ENCODE measurements around the gene NTHL1. TPM values are rescaled to one million over a fixed set of nuclear protein-coding genes. Genes with fewer than 3 reads are reported as not detected.

NTHL1 gene
- total RNA-seq (2014; rRNA removed; shearing (Covaris generic); ENCODE audit: low replicate concordance): 129 and 148 TPM in 2 replicates

DNA sequence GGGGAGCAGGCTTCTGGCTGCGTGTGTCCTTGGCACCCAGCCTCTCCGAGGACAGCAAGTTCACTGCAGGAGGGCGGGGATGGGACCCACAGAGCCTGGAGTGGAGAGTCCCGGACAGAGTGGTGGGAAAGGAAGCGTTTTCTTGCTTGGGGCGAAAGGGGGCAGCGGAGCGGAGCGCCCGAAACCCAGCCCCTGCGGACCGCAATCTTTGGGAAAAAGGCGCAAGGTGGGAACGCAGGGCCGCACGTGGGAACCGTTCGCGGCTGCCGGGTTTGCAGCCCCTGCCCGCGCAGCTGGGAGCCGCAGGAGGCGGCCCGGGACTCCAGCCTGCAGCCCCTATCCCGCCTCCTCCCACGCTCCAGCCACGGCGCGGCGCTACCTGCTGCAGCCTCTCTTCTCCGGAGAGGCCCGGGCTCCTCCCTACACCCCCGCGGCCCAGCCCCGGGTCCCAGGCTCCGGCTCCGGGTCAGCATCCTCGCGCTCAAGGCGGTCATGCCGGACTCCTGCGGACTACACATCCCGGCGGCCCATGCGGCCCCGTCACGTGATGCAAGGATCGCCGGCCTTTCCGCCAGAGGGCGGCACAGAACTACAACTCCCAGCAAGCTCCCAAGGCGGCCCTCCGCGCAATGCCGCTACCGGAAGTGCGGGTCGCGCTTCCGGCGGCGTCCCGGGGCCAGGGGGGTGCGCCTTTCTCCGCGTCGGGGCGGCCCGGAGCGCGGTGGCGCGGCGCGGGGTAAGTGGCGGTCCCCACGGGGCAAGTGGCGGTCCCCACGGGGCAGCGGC, at the start of gene NTHL1, which contains the start of gene TSC2:
NTHL1 (minus strand) TSS at position 505 of the 786 bp plus-strand sequence; CDS start at position 494, 11 bp downstream.
TSC2 (plus strand) TSS at position 656 of the 786 bp plus-strand sequence. CDS start 631 bp downstream, outside the sequence.
- in situ Hi-C loops (cut with HindIII; ENCODE audit: low pct_unique_long_range_greater_than_20kb, low sequenced_read_pairs): loop anchor here (25.0 kb wide), 1 partner anchor 465 kb away; the partner anchor contains the start of genes AMDHD2 and ATP6V0C
- DNase-seq (ENCODE audit: low read depth): peak; percentile 97

DNA sequence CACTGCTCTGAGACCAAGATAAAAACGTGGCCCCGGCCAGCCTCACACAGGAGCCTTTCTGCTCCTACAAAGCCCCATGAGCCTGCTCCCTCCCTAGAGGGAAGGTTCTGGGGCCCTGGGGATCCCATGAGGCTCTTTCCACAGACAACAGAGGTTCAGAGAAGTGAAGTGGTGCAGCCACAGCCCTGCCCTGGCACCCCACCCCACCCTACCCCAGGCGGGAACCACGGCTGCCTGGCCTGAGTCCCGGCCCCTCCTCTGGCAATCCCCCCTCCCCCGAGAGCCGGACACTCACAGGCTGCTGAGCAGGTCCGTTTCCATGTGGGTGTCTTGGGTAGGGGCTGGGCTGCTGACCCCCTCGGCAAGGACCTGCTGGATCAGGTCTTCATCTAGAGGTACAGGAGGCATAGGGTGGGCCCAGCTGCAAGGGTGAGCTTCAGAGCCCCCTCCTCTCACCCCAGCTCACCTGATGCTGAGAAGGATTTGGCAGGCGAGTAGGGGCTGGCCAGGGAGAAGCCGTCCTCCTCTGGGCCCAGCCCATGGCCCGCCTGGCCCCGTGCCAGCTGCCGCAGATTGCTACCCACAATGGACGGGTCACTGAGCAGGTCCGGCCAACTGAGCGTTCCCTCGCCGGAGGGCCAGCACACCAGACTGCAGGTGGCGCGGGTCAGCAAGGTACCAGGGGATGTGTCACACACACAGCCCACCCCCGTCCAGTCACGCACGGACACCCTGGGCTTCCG, 49.4 kb upstream of the NTHL1 start:
- in situ Hi-C loops (cut with HindIII; ENCODE audit: low pct_unique_long_range_greater_than_20kb, low sequenced_read_pairs): no loop called here
- peak; percentile 98 for DNase-seq (ENCODE audit: low read depth)

DNA sequence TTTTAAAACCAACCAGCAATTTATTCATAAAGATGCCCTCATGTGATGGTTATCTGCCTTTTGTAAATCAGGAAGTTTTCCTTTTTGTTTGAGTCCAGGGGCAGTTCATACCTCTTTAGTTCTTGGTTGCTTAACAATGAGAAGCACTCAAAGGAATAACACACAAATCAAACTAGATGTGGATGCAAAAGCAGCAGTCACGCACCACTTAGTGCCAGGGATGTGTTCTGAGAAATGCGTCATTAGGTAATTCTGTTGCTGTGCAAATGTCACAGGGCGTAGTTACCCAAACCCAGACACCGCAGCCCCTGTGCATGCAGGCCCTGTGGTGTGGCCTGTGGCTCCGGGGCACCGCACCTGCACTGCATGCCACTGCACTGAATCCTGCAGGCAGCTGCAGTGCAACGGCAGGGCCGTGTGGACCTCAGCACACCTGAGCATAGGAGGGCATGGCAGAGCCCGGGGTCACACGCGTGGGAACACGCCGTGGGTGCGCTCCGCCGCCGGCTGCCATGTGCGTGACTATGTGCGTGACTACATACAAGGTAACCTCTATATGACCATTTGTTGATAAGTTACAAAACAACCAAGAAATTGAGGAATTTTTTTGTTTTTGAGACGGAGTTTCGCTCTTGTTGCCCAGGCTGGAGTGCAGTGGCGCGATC, 48.4 kb upstream of the NTHL1 start:
- in situ Hi-C loops (cut with HindIII; ENCODE audit: low pct_unique_long_range_greater_than_20kb, low sequenced_read_pairs): no loop called here
- DNase-seq (ENCODE audit: low read depth): peak; percentile 98

DNA sequence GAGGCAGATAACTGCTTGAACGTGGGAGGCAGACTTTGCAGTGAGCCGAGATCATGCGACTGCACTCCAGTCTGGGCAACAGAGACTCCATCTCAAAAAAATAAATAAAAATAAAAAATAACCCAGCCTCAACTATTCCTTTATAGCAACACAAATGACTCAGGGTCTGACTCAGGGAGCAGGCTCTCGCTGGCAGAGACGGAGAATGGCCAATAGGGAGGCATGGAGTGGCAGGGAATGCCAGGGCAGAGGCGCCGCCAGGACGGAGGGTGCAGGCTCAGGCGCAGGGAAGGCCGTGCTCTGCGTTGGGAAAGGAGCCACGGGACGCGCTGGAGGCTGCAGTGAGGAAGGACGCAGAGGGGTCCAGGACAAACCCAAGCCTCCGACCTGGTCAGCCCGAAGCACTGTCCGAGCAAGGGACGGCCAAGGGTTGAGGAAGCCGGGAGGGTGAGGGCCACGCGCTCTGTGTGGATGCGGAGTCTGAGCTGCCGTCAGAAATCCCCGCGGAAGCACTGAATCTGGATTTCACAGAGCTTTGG, 47.8 kb upstream of the NTHL1 start:
- in situ Hi-C loops (cut with HindIII; ENCODE audit: low pct_unique_long_range_greater_than_20kb, low sequenced_read_pairs): no loop called here
- peak; percentile 86 for DNase-seq (ENCODE audit: low read depth)

DNA sequence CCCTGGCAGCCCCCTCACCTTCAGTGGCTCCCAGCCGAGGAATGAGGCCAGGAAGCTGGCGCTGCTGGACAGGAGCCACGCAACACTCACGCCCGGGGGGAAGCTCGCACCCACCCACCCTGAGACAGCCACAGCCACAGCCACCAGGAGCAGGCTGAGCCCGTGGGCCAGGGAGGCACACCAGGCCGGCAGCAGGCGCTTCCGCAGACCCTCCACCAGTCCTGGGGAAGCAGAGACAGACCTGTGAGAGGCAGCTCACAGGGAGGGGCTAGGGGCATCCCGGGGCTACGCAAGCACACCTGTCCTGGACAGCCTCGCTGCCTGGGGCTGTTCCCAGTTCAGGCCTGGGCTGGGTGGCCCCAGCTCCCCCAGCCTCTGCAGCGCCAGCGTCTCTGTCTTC, 46.2 kb upstream of the NTHL1 start:
- DNase-seq (ENCODE audit: low read depth): no peak

DNA sequence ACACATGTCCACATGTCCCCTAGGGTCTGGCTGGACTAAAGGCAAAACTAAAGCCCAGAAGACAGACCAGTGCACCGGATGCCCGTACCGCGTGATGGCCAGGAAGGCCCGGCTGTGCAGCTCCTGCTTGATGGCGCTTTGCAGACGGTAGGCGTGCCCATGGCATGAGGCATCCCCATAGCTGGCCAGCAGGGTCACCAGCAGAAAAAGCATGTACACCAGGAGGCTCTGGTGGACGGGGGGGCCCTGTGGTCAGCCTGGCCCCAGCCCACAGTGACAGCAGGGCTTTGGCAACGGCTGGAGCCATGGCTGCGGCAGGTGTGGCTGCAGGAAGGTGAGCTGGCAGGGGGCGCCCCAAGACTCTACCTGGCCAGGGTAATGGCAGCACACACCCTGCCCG, 45.2 kb upstream of the NTHL1 start:
- in situ Hi-C loops (cut with HindIII; ENCODE audit: low pct_unique_long_range_greater_than_20kb, low sequenced_read_pairs): no loop called here
- DNase-seq (ENCODE audit: low read depth): peak; percentile 28

More for the DNA sequence above, 46.2 kb upstream of the NTHL1 start:
- in situ Hi-C loops (cut with HindIII; ENCODE audit: low pct_unique_long_range_greater_than_20kb, low sequenced_read_pairs): no loop called here

DNA sequence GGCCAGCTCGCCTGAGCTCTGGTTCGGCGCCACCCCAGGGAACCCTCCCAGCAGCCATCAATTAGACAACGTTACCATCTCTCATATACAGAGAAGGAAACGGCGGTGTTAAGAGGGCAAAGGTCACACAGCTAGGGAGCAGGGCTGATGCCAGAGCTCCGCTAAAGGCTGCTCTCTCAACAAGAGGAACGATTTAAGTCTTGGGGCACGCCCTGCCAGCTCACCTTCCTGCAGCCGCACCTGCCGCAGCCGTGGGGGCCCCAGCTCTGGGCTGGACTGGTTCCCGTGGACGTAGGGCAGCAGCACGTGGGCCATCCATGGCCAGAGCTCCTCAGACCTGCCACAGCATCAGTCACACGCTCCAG, 44.6 kb upstream of the NTHL1 start:
- peak; percentile 32 for DNase-seq (ENCODE audit: low read depth)
- in situ Hi-C loops (cut with HindIII; ENCODE audit: low pct_unique_long_range_greater_than_20kb, low sequenced_read_pairs): no loop called here

DNA sequence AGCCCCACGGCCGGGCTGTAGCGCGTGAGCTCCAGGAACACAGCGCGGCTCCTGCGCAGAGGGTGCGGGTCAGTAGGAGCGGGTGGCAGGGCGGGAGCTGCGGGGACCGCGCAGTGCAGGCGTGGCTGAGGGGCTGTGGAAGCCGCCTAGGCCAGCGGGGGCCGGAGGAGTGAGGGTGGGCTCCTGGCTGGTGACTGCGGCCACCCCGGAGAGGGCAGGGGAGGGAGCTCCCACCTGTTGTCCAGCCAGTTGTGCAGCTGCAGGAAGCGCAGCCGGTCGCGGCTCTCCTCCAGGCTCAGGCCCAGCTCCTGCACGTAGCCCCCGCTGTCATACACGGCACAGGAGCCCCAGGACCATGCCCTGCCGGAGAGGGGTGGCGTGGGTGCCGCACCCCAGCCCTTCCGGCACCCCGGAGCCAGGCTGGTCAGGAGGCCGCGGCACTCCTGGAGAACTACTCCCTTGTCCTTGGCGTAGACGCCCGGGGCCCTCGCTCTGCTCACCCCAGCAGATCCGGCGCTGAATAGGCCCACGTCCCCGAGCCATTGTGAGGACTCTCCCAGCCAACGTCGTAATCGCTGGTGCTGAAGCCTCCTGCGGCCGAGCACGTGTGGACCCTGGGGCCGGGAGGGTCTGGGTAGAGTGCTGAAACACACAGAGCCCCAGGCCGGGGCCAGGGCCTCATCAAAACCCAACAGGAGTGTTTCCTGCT, 44.1 kb upstream of the NTHL1 start:
- in situ Hi-C loops (cut with HindIII; ENCODE audit: low pct_unique_long_range_greater_than_20kb, low sequenced_read_pairs): no loop called here
- no peak for DNase-seq (ENCODE audit: low read depth)

DNA sequence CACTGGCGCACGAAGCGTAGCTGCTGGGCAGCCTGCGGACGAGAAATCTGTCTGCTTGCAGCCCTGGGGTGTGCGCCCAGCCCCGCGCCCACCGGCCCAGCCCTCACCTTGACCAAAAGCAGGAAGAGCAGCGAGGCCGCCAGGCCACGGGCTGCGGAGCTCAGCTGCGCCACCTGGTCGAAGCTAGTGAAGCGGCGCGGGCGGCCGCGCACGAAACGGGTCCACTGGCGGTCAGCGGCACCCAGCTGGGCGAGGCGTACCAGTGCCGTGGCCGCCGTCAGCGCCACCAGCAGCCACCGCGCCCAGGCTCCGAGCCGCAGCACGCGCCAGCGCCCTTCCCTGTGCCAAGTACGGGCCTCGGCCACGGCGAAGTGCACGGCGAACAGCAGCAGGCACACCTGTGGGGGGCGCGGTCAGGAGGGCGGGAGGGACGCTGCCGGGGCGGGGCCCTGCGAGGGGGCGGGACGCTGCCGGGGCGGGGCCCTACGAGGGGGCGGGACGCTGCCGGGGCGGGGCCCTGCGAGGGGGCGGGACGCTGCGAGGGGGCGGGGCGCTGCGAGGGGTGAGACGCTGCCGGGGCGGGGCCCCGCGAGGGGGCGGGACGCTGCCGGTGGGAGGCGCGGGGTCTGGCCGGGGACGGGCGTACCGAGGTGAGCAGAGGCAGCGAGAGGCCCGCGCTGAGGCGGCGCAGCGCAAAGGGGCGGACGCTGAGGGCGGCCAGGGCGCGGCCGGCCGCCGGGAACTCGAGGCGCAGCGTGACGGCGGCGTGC, 43.3 kb upstream of the NTHL1 start:
- in situ Hi-C loops (cut with HindIII; ENCODE audit: low pct_unique_long_range_greater_than_20kb, low sequenced_read_pairs): no loop called here
- DNase-seq (ENCODE audit: low read depth): peak; percentile 92

DNA sequence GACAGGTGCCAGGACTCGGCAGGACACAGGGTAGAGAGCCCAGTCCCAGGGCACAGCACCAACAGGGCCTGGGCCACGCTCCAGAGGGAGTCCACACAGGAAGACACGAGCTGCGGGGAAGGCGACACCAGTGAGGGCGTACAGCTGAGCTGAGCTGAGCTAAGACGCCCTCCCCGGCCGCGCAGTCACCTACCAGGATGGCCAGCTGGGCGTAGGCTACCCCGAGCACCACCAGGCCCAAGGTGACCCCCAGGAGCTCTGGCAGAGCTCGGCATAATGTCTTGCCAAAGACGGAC, 42.8 kb upstream of the NTHL1 start:
- no peak for DNase-seq (ENCODE audit: low read depth)
- in situ Hi-C loops (cut with HindIII; ENCODE audit: low pct_unique_long_range_greater_than_20kb, low sequenced_read_pairs): no loop called here

DNA sequence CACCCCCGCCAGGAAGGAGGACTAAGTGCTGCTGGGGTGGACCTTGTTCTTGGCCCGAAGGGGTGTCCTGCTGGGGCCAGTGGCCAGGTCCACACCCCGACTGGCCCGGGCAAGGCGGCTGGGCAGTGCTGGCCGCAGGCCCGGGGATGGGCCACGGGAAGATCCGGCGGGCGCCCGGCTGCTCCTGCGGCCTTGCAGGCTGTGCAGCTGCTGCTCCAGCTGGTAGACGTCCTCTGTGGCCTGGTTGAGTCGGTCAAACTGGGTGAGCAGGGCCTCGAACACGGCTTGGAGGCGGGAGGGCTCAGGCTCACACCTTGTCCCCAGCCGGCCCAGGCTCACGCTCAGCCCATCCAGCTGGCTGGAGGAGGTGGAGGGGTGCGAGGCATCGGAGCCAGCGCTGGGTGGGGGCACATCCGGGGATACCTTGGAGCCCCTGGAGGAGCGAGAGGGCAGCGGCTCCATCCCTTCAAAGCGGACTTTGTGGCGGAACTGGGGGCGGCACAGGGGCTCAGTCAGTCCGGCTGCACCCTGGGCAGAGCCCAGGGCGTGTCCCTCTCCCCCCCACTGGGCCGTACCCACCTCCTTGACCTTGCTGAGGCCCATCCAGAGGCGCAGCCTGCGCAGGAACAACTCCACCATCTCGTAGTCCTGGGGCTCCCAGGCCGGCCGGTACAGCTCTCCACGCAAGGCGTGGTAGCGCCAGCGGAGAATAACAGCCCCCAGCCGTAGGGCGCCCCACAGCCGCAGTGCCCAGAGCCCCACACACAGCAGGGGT, 42.3 kb upstream of the NTHL1 start:
- in situ Hi-C loops (cut with HindIII; ENCODE audit: low pct_unique_long_range_greater_than_20kb, low sequenced_read_pairs): no loop called here
- no peak for DNase-seq (ENCODE audit: low read depth)

DNA sequence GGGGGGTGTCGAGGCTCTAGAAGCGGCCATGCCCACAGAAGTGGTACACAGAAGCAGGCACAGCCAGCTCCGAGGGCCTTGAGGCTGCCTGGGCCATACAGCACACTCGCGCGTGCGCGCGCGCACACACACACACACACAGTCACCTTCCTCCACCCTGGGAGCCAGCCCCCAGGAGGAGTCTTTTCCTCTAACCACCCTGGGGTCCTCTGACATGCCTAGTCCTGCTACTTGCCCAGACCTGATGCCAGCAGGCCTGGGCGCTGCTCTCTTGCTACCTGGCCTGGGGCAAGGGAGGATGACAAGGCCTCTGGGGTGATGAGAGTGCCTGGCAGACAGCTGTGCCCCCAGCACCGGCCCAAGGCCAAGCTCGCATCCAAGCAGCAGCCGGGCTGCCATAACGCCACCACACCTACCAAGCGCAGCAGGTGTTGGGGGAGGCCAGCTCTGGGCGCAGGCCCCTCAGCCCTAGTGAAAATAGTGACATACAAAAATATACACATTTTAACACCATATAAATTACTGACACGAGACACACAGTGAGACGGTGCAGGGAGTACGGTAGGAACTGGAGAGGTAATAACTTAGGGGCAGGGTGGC, 41.2 kb upstream of the NTHL1 start:
- in situ Hi-C loops (cut with HindIII; ENCODE audit: low pct_unique_long_range_greater_than_20kb, low sequenced_read_pairs): no loop called here
- no peak for DNase-seq (ENCODE audit: low read depth)

DNA sequence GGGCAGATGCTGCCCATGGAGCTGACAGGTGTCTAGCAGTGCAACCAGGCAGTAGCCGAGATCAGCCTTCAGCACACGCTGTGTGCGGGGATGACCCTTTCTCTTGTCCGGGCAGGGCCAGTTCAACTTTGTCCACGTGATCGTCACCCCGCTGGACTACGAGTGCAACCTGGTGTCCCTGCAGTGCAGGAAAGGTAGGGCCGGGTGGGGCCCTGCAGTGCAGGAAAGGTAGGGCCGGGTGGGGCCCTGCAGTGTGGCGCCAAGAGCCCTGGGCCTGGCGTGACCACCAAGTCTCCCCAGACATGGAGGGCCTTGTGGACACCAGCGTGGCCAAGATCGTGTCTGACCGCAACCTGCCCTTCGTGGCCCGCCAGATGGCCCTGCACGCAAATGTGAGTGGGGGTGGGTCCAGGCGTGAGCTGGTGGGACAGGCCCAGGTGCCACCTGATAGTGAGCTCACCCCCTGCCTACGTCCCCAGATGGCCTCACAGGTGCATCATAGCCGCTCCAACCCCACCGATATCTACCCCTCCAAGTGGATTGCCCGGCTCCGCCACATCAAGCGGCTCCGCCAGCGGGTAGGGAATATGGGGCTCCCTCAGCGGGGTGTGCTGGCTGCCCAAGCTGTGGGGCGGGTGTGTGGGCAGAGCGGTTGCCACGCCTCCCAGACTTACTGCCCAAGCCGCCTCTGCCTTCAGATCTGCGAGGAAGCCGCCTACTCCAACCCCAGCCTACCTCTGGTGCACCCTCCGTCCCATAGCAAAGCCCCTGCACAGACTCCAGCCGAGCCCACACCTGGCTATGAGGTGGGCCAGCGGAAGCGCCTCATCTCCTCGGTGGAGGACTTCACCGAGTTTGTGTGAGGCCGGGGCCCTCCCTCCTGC, 40.4 kb upstream of the NTHL1 start:
- no peak for DNase-seq (ENCODE audit: low read depth)
- in situ Hi-C loops (cut with HindIII; ENCODE audit: low pct_unique_long_range_greater_than_20kb, low sequenced_read_pairs): no loop called here

DNA sequence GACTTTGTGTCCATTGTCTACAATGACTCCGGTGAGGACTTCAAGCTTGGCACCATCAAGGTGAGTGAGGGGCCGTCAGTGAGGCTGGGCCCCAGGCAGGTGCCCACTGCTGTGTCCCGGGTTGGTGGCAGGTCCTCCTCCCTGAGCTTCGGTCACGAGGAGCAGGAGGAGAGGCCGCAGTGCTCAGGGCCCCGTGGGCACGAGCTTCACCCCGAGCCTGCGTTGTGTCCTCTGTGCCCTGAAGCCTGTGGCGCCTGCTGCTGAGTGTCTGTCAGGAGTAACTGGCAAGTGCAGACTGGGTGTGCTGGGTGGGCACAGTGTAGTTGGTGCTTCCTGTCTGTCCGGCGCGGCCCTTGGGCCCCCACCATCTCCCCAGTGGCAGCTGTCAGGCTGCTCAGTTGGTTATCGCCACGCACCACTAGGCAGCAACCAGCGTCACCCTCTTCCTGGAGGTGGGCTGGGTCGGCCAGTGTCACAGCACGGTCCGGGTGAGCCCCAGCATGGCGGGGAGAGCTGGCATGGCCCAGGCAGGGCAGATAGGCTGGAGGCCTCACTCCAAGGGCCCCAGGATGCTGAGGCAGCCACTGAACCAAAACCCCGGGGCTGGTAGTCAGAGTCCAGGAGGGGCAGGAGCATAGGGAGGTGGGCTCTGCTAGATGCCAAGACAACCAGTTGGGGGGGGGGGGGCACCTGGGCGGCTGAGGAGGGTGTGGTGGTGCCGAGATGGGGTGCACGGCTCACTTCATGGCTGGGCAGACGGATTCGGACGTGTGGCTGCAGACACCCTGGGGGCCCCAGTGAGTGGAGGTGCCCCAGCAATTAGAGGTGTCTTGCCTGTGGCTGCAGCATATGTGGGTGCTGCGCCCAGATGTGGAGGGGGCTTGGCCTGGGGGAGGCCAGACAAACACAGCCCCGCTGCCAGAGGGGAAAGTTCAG, 39.4 kb upstream of the NTHL1 start:
- in situ Hi-C loops (cut with HindIII; ENCODE audit: low pct_unique_long_range_greater_than_20kb, low sequenced_read_pairs): no loop called here
- DNase-seq (ENCODE audit: low read depth): no peak
